ENCODE measurements around the gene CDC42SE1. TPM values are rescaled to one million over a fixed set of nuclear protein-coding genes. Genes with fewer than 3 reads are reported as not detected.

The CDC42SE1 gene
- total and polyA plus RNA-seq, 9 of the 15 experiments (the other 6 are each of a cell fraction or from before 2014, with no cell fraction given), result 78.1 to 189 (median 114) TPM

GRCh38 chr1:151070474-151071276, 11.3 kb upstream of the CDC42SE1 start, which contains the start of gene GABPB2 (continued):
- TF ChIP-seq ESRRA (IDR thresholded peaks at IDR 0.05; ENCODE audit: borderline replicate concordance, low read depth) (peak; percentile 80), HDAC1 (IDR thresholded peaks at IDR 0.05) (peak; percentile 54 to 77; a peak in 3 of 4 replicates), SLC30A9 (CRISPR knock-in tag; IDR thresholded peaks at IDR 0.05) (no peak), HNRNPLL (IDR thresholded peaks at IDR 0.05; ENCODE audit: low read depth, low read length, poor library complexity, severe bottlenecking) (peak; percentile 95), ZNF449 (CRISPR knock-in tag; IDR thresholded peaks at IDR 0.05) (no peak), ETV6 (IDR thresholded peaks at IDR 0.05; ENCODE audit: borderline replicate concordance in 1 of 2, low read depth in 2 of 2, low read length in 1 of 2) (0 out of 4 replicates have a peak, but pooled peaks of 1 of the 2 experiments have one; percentile 61), ETV6 (CRISPR knock-in tag; IDR thresholded peaks at IDR 0.05; ENCODE audit: borderline replicate concordance) (no peak), CBFB (CRISPR knock-in tag; IDR thresholded peaks at IDR 0.05) (no peak), MCM2 (IDR thresholded peaks at IDR 0.05; ENCODE audit: low read depth) (no peak), BHLHE40 (IDR thresholded peaks at IDR 0.05; ENCODE audit: low read length) (peak; percentile 57), ZFP30 (CRISPR knock-in tag; IDR thresholded peaks at IDR 0.05; ENCODE audit: borderline replicate concordance) (no peak), CSDE1 (IDR thresholded peaks at IDR 0.05) (peak in 1 of 2 experiments; percentile 86; a peak in 3 of 4 replicates), CREM (IDR thresholded peaks at IDR 0.05; ENCODE audit: low read depth) (peak; percentile 95), WHSC1 (IDR thresholded peaks at IDR 0.05; ENCODE audit: low read length) (no peak), POLR2B (IDR thresholded peaks at IDR 0.05; ENCODE audit: low read depth, partially characterized antibody) (peak; percentile 52), ZNF75A (CRISPR knock-in tag; IDR thresholded peaks at IDR 0.05) (no peak), ZNF311 (CRISPR knock-in tag; IDR thresholded peaks at IDR 0.05) (no peak), ZNF140 (CRISPR knock-in tag; IDR thresholded peaks at IDR 0.05) (no peak), MXD1 (CRISPR knock-in tag; IDR thresholded peaks at IDR 0.05; ENCODE audit: borderline replicate concordance, poor library complexity, severe bottlenecking) (peak; percentile 17), U2AF1 (optimal IDR thresholded peaks at IDR 0.05; ENCODE audit: low read depth, low read length) (no peak), HDAC8 (tag; IDR thresholded peaks at IDR 0.05) (peak; percentile 78)
- TF ChIP-seq, protein P1, sequence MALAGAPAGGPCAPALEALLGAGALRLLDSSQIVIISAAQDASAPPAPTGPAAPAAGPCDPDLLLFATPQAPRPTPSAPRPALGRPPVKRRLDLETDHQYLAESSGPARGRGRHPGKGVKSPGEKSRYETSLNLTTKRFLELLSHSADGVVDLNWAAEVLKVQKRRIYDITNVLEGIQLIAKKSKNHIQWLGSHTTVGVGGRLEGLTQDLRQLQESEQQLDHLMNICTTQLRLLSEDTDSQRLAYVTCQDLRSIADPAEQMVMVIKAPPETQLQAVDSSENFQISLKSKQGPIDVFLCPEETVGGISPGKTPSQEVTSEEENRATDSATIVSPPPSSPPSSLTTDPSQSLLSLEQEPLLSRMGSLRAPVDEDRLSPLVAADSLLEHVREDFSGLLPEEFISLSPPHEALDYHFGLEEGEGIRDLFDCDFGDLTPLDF (CRISPR knock-in tag; IDR thresholded peaks at IDR 0.05), result 0 out of 2 replicates have a peak, but pooled peaks have one; percentile 94
- TF ChIP-seq, protein P2, sequence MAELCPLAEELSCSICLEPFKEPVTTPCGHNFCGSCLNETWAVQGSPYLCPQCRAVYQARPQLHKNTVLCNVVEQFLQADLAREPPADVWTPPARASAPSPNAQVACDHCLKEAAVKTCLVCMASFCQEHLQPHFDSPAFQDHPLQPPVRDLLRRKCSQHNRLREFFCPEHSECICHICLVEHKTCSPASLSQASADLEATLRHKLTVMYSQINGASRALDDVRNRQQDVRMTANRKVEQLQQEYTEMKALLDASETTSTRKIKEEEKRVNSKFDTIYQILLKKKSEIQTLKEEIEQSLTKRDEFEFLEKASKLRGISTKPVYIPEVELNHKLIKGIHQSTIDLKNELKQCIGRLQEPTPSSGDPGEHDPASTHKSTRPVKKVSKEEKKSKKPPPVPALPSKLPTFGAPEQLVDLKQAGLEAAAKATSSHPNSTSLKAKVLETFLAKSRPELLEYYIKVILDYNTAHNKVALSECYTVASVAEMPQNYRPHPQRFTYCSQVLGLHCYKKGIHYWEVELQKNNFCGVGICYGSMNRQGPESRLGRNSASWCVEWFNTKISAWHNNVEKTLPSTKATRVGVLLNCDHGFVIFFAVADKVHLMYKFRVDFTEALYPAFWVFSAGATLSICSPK (IDR thresholded peaks at IDR 0.05; ENCODE audit: borderline replicate concordance), result peak; percentile 42; the same call in 1 of the 2 replicates

Data from K562 (cell line).